HTERT RPE-1 (cell line): ENCODE measurements around the gene NPR1.
"Not testable (repeated sequence)": the region's sequence is repeated elsewhere in the genome, so short reads cannot be mapped to it uniquely, and the experiment has no call there.

ENCODE experiments used
- in situ Hi-C: fragments of 300-500 bp; cut with MboI; formaldehyde crosslinking; loops from 4 replicates; pipeline ENCODE4 v1.14.3; 2020; ENCODE audit warnings: low sequenced_read_pairs

The NPR1 gene

GRCh38 chr1:153679337-153680119 lies 1.0 kb downstream of the NPR1 start:
- in situ Hi-C loops: no loop called here

GRCh38 chr1:153680120-153680403 lies 1.6 kb downstream of the NPR1 start:
- in situ Hi-C loops: no loop called here

GRCh38 chr1:153682730-153683129 lies 4.2 kb downstream of the NPR1 start:
- in situ Hi-C loops: no loop called here

DNA sequence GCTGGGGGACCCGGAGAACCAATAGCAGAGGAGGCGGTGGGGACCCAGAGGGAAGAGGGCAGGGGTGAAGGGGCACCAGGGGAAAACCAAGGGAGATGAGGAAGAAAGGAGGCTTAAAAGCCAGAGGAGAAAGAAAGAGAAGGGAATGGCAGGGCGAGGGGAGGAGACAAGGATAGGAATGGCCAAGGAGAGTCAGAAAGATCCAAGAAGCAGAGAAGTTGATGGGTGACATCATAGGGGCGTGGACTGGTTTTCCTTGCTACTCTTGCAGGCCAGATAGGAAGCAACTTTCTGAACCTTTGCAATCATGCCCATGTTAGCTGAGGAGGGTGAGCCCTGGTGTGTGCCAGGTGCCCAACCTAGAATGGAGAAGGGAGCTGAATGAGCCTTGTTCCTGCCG lies 5.4 kb downstream of the NPR1 start:
- in situ Hi-C loops: no loop called here

DNA sequence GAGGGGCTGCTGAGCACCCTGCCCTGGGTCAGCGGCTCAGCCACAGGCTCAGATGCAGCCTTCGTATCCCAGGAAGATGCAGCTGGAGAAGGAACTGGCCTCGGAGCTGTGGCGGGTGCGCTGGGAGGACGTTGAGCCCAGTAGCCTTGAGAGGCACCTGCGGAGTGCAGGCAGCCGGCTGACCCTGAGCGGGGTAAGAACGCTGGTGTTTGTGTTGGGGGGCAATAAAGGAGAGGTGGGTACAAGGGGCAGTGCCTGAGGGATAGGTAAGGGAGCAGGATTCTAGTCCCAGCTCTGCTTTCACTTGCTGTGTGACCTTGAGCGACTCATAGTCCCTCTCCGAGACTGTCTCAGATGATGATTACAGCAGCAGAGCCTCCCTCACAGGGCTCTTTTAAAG lies 6.4 kb downstream of the NPR1 start:
- in situ Hi-C loops: no loop called here

GRCh38 chr1:153685544-153686340 lies 7.3 kb downstream of the NPR1 start:
- in situ Hi-C loops: no loop called here

DNA sequence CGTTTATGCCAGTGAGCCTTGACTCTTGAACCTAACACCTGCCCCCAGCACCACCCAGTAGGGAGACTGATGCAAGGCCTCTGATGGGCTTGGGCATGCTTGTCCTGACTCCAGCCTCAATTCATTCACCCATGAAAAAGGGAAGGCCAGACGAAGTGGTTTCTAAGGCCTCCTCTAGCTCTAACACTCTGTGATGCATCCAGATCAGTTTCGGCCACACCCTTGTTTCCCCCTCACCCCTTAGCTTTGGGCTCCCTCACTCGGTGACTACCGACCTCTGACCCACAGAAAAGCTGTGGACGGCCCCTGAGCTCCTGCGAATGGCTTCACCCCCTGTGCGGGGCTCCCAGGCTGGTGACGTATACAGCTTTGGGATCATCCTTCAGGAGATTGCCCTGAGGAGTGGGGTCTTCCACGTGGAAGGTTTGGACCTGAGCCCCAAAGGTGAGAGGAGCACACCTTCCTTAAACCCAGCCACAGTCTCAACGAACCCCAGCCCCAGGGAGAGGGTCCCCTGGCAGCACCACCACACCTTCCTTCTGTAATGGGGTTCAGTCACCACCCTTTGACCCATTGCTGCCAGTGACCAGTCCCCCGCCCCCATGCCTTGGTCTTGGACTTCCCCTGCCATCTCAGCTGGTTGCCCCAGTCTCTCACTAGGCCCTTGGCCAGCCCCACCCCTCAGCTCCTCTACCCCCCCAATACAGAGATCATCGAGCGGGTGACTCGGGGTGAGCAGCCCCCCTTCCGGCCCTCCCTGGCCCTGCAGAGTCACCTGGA lies 9.0 kb downstream of the NPR1 start:
- in situ Hi-C loops: no loop called here

- in situ Hi-C loops: no loop called here
Observed at GRCh38 chr1:153688276-153688675, 9.8 kb downstream of the NPR1 start.

DNA sequence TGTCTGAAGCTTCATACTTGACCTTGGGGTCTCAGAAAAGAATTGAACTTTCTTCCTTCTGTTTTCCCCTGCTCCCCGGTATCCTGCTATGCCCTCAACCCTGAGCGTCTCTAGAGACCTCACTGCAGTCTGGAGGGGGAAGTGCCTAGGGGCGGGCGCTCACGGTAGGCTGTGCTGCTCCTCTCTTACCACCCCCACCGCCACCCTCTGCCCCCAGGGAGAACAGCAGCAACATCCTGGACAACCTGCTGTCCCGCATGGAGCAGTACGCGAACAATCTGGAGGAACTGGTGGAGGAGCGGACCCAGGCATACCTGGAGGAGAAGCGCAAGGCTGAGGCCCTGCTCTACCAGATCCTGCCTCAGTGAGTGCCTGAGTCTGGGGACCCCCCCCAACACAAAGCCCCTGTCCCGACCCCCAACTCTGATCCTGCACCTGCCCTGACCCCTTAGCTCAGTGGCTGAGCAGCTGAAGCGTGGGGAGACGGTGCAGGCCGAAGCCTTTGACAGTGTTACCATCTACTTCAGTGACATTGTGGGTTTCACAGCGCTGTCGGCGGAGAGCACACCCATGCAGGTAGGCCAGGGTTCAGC lies 10.3 kb downstream of the NPR1 start:
- in situ Hi-C loops: no loop called here

DNA sequence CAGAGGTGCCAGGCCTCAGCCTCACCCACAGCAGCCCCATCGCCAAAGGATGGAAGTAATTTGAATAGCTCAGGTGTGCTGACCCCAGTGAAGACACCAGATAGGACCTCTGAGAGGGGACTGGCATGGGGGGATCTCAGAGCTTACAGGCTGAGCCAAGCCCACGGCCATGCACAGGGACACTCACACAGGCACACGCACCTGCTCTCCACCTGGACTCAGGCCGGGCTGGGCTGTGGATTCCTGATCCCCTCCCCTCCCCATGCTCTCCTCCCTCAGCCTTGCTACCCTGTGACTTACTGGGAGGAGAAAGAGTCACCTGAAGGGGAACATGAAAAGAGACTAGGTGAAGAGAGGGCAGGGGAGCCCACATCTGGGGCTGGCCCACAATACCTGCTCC lies 15.0 kb downstream of the NPR1 start:
- in situ Hi-C loops: no loop called here

DNA sequence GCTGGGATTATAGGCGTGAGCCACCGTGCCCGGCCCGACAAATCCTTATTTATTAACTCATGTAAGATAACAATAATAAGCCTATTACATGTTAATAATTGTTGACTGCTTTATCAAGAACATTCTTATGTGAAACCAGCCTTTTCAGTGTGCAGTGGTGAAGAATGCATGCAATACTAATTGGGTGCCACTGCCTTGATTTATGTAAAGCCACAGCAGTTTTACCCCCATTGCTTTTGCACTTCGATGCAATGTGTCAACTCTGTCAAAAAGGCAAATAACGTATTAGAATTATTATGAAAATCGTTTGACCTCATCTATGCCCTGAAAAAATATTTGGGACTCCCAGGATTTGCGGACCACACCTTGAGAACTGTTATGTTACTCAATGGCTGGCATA lies 18.3 kb downstream of the NPR1 start:
- in situ Hi-C loops: no loop called here

GRCh38 chr1:153697191-153698019 lies 18.9 kb downstream of the NPR1 start:
- in situ Hi-C loops: no loop called here

GRCh38 chr1:153698020-153698922 lies 19.8 kb downstream of the NPR1 start:
- in situ Hi-C loops: no loop called here

DNA sequence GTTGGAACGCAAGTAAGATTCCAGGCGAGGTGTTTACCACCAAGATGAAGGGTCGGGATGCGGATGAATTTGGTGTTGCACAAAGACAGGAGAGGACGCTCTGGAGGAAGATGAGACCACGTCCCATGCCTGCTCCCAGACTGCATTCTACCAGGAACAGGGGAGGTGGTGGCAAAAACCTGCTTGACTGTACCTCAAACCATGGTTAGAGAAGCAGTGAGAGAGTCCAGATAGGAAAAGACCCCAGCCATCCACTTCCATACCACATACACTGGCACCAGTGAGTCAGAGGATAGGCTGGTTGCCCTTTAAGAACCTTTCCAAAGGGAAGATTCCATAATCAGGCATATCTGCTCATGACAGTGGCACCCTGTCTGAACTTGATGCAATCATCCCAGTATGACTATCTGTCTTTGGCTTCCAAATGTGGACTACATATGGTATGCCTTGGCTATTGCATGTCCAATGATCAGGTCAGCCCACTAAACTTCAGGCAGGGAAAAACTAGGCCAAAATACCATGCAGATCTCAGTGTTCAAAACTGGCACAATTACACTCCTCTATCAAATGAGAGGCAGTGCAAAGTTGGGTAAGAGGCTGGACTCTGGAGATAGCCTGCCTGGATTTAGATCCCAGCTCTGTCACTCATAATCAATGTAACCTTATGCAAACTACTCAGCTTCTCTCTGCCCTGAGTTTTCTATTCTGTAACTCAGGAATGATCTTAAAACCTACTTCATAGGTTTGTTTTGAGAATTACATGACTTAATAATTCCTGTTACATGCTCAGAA lies 20.6 kb downstream of the NPR1 start:
- in situ Hi-C loops: no loop called here

GRCh38 chr1:153699768-153700167 lies 21.3 kb downstream of the NPR1 start:
- in situ Hi-C loops: no loop called here

DNA sequence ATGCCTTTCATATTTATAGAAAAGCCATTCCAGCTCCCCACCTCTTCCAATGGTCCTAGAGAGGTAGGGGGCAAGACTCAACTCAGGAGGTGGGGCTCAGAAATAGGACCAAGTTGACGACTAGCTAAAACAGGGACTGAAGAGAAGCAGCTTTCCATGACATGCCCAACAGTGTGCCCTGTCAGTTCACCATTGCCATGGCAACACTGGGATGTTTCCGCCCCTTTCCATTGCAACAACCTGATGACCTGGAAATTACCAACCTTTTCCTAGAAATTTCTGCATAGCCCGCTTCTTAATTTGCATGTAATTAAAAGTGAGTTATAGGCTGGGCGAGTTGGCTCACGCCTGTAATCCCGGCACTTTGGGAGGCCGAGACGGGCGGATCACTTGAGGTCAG lies 27.0 kb downstream of the NPR1 start:
- in situ Hi-C loops: no loop called here

GRCh38 chr1:153711026-153711425 lies 32.5 kb downstream of the NPR1 start:
- in situ Hi-C loops: no loop called here

DNA sequence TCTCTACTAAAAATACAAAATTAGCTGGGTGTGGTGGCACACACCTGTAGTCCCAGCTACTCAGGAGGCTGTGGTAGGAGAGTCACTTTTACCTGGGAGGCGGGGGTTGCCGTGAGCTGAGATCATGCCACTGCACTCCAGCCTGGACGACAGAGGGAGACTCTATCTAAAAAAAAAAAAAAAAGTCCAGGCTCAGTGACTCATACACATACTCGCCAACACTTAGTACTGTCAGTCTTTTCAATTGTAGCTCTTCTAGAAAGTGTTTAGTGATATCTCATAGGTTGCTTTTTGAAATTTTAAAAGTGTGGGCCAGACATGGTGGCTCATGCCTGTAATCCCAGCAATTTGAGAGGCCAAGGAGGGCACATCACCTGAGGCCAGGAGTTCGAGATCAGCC lies 37.7 kb downstream of the NPR1 start:
- in situ Hi-C loops: not testable (repeated sequence)

DNA sequence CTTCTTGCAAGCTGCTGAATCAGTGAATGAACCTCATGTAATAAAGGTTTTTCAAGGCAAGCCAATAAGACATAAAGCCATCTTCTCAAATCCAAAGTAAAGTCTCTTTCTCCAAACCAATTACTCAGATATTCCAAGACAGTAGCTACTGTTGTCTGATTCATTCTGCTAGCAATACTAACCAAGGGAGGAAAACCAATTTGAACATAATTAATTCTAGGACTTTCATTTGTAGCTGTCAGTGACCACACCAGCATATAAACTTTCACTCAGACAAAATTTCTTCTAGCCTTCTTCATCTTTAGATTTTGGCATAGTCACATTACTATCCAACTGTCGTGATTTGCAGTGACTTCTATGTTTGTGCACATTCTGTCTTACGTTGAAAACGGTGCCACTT lies 38.8 kb downstream of the NPR1 start:
- in situ Hi-C loops: no loop called here
